Stimulated activated CD4-positive, alpha-beta T cell treated with anti-CD3 and anti-CD28 coated beads, Interleukin-2, amount 100 ng/mL, for 4 hours (primary cell): Measurements from ENCODE around the gene CYBB.

Experiments used
- DNase-seq: peaks from one replicate; pipeline ENCODE4 v3.0.0-alpha.2; 2020; ENCODE audit warnings: low read depth

Gene CYBB

GRCh38 chrX:37786624-37787422 lies 7.0 kb downstream of the CYBB start:
- DNase-seq: no peak

DNA sequence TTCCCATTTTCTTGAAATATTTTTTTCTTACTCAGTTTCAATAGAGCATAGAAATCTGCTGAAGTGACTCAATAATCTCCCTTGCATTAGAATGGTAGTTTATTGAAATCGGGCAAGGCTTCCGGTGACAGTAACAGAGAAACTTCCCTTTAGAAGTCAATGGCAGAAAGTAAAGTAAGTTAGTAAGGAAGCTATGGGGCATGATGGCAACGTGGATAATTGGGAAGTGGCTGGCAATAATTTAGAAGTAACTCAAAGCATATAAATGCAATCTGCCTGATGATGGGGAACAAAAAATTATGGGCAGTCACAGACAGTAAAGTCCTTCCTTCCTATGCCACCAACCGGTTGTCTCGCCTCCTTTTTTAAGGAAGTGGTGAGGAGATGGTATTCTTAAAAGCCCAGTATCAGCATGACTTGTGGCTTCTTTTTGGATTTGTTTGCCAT lies 7.6 kb downstream of the CYBB start:
- no peak for DNase-seq

- DNase-seq: no peak
Observed at GRCh38 chrX:37796310-37796709, 16.5 kb downstream of the CYBB start.

- DNase-seq: no peak
Observed at GRCh38 chrX:37796805-37797204, 16.9 kb downstream of the CYBB start.

GRCh38 chrX:37799936-37800335 lies 20.1 kb downstream of the CYBB start:
- DNase-seq: no peak

GRCh38 chrX:37800717-37801116 lies 20.9 kb downstream of the CYBB start:
- DNase-seq: no peak

GRCh38 chrX:37802028-37802427 lies 22.2 kb downstream of the CYBB start:
- no peak for DNase-seq

- DNase-seq: no peak
Observed at GRCh38 chrX:37803057-37803456, 23.2 kb downstream of the CYBB start.

DNA sequence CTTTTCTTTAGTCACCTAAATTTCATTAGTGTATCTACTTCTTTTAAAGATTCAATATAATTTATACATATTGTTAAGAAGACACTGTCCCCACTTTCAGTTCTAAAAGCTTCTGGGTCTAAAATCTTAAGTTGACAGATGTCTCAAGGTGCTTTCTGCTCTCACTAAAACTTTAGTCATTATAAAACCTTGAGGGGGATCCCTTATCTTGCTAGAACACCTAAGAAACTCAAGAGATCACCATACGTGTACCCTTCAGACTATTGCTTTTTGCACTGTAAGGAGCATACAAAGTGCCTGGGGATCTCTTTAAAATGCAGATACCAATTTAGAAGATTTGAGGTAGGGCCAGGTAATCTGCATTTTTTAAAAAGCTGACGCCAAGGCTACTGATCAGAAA lies 30.1 kb downstream of the CYBB start:
- DNase-seq: no peak

GRCh38 chrX:37812110-37812509 lies 32.3 kb downstream of the CYBB start:
- no peak for DNase-seq

DNA sequence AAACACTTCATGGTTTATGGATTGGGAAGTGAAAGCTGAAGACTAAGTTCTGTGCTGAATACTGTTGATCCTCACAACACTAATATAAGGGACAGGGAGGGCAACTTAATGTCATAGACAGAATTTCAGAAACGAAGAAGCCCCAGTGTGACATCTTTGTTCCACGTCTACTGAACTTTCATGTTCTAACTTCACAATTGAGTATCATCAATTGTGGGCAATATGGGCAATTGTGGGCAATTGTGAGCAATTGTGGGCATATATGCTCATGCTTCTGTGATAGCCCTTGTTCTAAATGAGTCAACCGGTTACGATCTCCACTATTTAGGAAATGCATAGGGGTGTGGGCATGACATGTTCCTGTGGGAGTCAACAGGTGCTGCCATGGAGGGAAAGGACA lies 33.7 kb downstream of the CYBB start:
- no peak for DNase-seq

GRCh38 chrX:37815366-37815765 lies 35.5 kb downstream of the CYBB start:
- DNase-seq: no peak

DNA sequence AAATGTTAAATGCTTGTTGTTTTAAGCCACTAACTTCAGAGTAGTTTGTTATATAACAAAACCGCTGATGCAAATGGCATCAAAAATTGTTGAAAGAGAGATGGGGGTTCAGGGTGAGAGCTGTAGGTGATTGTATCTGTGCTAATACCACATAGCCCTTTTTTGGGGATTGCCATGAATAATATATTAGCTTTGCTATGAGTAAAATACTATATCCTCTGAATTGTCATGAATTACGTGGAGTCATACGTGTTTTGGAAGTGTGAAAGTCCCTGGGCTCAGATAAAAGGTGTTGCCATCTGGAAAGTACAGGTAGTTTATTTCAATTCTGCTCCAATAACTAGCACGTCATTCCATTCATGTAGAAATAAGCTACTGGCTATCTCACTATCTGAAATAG lies 36.9 kb downstream of the CYBB start:
- DNase-seq: no peak

DNA sequence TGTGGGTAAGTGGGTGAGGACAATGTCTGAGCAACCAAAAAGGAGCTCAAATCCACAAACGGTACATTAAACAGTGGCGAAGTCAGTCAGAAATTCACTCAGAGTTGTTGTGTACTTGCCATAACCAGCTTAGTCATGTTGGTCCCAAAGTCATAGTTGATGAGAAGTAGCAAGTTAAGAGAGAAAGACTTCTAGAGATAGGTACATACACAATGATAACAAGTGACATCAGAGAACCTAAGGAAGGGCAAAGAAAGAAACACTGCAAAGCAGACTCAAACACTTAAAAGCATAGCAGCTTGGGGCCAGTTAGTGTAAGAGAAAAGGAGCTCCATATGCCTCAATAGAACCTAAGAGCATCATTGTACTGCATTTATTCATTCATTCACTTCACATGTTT lies 37.3 kb downstream of the CYBB start:
- DNase-seq: no peak

GRCh38 chrX:37817579-37817978 lies 37.7 kb downstream of the CYBB start:
- DNase-seq: no peak

- no peak for DNase-seq
Observed at GRCh38 chrX:37818031-37818430, 38.2 kb downstream of the CYBB start.

DNA sequence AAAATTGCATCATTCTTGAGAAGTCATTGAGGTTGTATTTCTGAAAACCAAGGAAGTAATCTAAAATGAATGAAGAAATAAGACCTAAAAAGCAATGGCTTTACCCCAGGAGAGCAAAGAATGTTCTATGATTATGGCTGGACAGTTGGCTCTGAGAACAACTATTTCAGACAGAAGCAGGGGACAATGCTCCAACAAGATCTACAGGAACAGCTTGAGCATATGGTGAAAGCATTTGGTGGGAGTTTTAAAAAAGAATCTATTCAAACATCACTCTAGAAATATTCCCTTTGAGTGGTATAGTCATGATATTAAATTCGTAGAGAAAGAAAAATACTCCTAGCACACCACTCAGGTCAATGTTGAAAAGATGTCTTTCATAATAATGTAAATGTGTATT lies 40.8 kb downstream of the CYBB start:
- no peak for DNase-seq

DNA sequence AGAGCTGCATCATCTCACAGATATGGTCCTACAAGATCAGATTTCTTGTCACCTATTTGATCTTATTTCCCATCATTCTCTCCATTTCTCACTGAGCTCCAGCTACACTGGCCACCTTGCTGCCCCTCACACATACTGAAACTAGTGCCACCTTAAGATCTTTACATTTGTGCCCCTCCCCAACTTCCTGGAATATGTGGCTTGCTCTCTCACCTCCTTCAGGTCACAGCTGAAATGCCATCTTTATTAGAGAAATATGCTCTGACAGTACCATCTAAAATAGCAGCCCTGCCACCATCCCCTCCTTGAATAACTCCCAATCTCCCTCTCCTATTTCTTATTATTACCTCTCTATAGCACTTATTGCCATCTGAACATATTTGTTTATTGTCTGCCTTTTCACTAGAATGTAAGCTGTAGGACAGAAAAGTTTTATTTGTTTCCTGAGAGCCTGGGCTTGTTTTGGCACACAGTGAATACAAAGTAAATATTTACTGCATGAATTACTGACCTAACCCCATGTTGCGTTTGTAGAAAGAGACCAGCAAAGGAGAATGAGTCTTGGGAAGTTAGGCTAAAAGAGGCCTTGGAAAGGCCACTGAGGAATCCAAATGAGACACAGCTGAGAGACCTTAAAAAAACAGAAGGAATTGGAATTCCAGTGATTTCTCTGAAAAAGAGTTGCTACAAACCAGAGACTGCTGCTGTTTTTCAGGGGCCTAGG lies 44.8 kb downstream of the CYBB start:
- no peak for DNase-seq

DNA sequence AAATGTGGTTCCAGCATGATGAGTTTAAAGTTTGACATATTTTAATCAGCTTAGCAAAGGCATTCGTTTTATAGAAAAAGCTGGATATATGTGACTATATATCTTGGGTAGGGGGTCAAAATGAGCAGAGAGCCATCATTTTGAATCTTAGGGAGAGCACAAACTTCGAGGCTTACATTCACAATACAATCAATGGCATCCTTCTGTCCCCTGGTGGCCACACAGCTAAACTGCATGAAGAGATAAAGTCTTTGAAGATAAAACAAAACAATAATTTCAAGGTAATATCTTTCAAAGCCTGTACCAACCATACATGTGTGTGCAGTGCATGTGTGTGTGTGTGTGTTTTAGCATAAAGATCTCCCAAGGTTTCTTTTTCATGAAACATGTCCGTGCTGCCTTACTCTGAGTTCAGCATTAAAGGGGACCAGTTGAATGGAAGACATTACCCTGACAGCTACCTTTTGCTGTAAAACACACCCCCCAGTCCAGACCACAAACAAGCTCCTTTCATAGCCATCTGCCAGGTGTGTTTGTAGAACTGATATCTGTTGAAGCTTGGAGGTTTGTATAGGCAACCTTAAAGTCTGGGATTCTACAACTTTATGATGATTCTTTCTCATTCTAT lies 45.5 kb downstream of the CYBB start:
- DNase-seq: peak; percentile 22

- DNase-seq: no peak
Observed at GRCh38 chrX:37829721-37830120, 49.9 kb downstream of the CYBB start.

GRCh38 chrX:37830371-37830770 lies 50.5 kb downstream of the CYBB start:
- DNase-seq: no peak

DNA sequence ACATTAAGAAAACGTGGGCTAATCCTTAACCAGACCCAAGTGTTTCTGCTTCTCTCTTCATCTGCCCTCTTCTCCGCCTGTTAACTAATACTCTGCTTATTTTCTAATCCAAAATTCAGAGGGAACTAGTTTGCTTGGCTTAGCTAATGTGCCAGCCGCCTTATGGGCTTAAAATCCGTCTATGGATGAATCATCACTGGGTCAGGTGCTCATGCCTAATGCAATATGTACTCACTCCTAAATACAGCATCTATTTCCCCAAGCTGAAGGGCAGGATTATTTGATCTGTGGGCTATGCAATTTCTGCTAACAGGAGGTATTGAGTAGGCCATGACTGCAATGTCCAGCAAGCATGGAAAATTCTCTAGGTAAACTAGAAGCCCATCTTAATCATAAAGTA lies 55.1 kb downstream of the CYBB start:
- no peak for DNase-seq

DNA sequence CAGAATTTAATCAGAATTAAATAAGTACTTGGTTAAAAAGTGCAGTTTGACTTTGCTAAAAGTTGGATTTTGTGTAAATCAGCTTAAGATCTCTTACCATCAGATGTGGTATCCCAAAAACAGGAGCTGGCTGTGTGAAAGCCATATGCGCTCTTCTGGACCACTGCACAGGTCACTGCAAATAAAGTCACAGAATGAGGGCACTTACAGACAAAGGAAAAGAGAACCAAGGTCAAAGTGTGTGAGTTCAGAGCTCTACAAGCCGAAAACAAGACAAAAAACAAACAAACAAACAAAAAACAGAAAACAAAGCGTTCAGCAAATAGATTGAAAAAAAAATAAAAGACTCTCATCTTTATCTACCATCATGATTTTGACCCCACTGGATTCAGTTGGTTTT lies 61.1 kb downstream of the CYBB start:
- no peak for DNase-seq
